Measurements from ENCODE around the gene OR51B4.
"Not testable (repeated sequence)": the region's sequence is repeated elsewhere in the genome, so short reads cannot be mapped to it uniquely, and the experiment has no call there.

OR51B4 gene, protein sequence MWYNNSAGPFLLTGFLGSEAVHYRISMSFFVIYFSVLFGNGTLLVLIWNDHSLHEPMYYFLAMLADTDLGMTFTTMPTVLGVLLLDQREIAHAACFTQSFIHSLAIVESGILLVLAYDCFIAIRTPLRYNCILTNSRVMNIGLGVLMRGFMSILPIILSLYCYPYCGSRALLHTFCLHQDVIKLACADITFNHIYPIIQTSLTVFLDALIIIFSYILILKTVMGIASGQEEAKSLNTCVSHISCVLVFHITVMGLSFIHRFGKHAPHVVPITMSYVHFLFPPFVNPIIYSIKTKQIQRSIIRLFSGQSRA

DNA sequence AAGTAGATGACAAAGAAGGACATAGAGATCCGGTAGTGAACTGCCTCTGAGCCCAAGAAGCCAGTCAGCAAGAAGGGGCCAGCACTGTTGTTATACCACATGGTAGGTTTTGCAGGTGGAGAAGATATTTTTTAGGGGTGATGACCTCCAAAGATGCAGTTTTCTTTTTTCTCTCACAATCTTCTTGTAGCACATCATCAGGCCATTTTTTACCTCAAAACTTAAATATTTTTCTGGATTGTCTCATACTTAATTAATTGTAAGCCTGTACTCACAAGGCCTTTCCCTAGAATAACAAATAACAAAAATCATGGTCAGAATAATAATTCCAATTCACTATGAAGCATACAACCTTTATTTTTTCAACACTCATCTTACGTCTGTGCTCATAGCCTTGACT, at the start of gene OR51B4:
Gene OR51B4, minus strand, starts transcription at position 101 of the 400 bp plus-strand sequence. Its CDS starts 0 bp downstream, at position 101.
- FAIRE-seq, result no peak
- DNase-seq (ENCODE audit: low spot score), result no peak

DNA sequence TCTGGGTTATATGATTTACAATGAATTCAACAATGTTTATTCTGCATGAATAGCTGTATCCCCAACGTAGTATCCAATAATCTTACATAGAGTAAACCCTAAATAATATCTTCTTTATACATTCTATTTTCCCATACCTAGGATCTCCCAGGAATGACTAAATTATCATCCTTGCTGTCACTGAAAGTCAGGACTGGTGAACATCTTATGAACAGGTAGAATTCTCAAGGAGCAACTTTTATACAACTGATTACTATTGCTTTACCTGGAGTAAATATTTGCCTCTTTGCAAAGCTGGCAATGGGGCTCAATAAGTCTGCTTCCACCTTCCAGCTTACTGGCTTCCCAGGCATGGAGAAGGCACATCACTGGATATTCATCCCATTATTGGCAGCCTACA, 49.5 kb upstream of the OR51B4 start, which contains the start of gene OR51B6:
Gene OR51B6, plus strand, starts transcription at position 301 of the 400 bp plus-strand sequence. Its CDS starts 0 bp downstream, at position 301.
- FAIRE-seq, result no peak
- DNase-seq (ENCODE audit: low spot score), result no peak

DNA sequence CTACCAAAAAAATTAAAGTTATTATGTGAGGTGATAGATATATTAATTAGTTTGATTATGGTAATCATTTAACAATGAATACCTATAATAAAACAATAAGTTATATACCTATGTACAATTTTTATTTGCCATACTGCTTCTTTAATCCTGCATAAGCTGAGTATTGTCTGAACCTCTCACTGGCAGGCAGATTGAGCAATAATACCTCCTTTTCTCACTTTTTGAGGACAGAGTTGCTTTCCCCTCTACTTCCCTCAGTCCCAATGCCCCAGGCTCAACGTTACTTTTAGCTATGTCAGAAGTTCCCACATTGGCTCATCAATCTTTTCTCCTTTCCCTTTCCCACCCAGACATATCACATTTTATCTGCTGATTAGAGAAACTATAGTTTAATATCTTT, 47.8 kb upstream of the OR51B4 start:
- FAIRE-seq (no peak), DNase-seq (ENCODE audit: low spot score) (no peak)

DNA sequence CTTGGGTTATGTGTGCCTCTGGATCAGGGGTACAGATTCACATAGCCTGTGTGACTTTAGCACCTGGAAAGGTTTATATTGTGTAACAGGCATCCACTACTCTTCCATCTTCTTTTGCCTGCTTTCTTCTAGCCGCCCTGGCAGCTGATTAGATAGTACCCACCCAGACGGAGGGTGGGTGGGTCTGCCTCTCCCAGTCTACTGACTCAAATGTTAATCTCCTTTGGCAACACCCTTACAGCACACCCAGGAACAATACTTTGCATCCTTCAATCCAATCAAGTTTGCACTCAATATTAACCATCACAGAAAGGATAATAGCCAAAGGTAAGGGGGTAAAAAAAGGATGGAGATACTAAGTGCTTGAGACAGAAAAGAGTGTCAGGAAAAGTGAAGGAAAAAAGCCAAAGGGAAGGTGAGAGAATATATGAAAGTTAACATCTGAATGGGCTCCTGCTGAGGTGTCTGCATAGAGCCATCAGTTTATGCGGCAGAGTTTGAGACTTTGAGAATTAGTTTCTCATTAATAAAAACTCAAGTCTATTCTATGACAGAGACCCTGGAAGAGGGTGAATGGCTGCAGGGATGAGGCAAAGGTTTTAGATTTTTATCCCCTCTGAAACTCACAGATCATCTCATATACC, 46.9 kb upstream of the OR51B4 start:
- FAIRE-seq, result no peak

GRCh38 chr11:5345831-5346230, 44.1 kb upstream of the OR51B4 start:
- FAIRE-seq (no peak), DNase-seq (ENCODE audit: low spot score) (no peak)

More for the DNA sequence above, 46.9 kb upstream of the OR51B4 start:
- DNase-seq (ENCODE audit: low spot score), result no peak

- no peak for FAIRE-seq
- DNase-seq (ENCODE audit: low spot score), result no peak
Observed at GRCh38 chr11:5343474-5344335, 42.0 kb upstream of the OR51B4 start, which contains the start of gene OR51B5. TSS of gene OR51B5 (minus strand) at chr11:5343524. CDS start at chr11:5343524, 0 bp downstream.

DNA sequence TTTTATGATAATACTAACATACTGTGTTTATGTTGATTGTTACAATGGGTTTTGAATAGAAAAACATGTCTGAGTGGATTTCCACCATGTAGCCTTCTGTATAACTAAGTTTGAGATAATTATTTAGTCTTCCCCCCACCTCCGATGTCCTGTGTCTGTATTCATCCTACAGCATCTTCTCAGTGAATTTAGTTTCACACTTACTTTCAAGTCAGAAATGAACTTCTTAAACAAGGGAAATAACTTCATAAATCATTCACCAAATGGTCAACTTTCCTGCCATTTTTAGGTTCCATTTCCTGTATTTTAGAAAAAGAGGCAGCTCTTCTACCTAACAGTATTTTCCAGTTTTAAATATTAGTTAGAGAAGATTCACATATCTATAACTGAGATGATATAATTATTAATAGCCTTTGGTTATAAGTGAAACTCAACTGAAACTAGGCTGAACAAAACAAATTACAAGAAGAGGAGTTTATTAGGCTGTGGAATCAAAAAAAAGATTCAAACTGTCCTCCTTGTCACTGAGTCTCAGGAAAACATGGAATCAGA, 38.1 kb upstream of the OR51B4 start:
- DNase-seq (ENCODE audit: low spot score) (no peak), FAIRE-seq (no peak)

- not testable (repeated sequence) for FAIRE-seq; DNase-seq (ENCODE audit: low spot score)
Observed at GRCh38 chr11:5337253-5337652, 35.5 kb upstream of the OR51B4 start.

GRCh38 chr11:5336331-5336730, 34.6 kb upstream of the OR51B4 start:
- FAIRE-seq, result no peak
- no peak for DNase-seq (ENCODE audit: low spot score)

- DNase-seq (ENCODE audit: low spot score) (no peak), FAIRE-seq (no peak)
Observed at GRCh38 chr11:5335170-5335569, 33.4 kb upstream of the OR51B4 start.

GRCh38 chr11:5324197-5324596, 22.5 kb upstream of the OR51B4 start, which contains the start of gene OR51B2:
TSS of gene OR51B2 (minus strand) at chr11:5324297. CDS start at chr11:5324297, 0 bp downstream.
- FAIRE-seq (no peak), DNase-seq (ENCODE audit: low spot score) (no peak)

DNA sequence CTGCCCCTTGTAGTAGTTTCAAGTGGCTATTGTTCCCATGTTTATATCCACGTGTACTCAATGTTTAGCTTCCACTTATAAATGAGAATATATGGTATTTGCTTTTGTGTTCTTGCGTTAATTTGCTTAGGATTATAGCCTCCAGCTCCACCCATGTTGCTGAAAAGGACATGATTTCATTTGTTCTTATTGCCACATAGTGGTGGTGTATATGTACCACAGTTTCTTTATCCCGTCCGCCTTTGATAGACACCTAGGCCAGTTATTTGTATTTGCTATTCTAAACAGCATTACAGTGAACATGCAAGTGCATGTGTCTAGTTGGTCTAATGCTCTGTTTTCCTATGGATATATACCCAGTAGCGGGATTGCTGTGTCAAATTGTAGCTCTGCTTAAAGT, 15.5 kb upstream of the OR51B4 start:
- DNase-seq (ENCODE audit: low spot score), result no peak
- no peak for FAIRE-seq

- DNase-seq (ENCODE audit: low spot score); FAIRE-seq: not testable (repeated sequence)
Observed at GRCh38 chr11:5313326-5314023, 11.7 kb upstream of the OR51B4 start.

DNA sequence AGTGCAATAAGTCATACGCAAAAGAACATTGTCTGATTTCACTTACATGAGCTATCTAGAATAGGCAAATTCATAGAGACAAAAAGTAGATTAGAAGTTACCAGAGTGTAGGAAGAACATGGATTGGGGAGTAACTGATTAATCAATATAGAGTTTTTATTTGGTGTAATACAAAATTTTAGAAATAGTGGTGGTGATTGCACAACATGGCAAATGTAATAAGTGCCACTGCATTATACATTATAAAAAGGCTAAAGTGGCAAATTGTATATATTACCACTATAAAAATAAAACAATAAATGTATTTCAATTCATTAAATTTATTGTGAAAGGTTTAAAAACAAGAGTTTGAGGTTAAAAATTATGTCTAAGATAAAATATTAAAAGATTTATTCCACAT, 8.7 kb upstream of the OR51B4 start:
- DNase-seq (ENCODE audit: low spot score), result no peak
- FAIRE-seq, result no peak

DNA sequence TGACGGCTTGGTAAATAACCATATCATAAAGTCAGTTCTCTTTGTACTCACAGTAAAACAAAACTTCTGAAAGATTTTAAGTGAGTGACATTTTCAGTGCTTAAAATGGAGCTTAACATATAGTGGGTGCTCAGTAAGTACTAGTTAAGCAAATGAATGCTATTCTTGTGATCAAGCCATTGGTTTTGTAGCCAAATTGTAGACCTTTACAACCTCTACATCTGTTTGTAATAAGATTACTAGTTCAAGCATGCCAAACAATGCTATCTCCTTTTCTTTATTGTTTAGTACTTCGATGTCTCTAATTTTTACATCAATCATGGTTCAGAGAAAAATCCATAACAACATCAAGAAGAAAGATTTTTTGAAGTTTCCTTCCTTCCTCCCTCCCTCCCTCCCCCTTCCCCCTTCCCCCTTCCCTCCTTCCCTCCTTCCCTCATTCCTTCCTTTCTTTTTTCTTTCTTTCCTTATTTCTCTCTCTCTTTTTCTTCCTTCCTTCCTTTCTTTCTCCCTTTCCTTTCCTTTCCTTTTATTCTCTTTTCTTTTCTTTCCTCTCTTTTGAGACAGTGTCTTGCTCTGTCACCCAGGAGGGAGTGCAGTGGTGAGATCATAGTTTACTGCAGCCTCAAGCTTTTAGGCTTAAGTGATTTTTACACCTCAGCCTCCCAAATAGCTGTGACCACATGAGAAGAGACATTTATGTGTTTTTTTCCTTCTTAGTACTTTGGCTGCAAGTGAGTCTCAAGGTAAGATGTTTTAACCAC, 5.7 kb upstream of the OR51B4 start:
- FAIRE-seq (no peak), DNase-seq (ENCODE audit: low spot score) (no peak)

- FAIRE-seq (no peak), DNase-seq (ENCODE audit: low spot score) (no peak)
Observed at GRCh38 chr11:5304046-5304445, 2.3 kb upstream of the OR51B4 start.

- DNase-seq (ENCODE audit: low spot score) (no peak), FAIRE-seq (no peak)
Observed at GRCh38 chr11:5303626-5304025, 1.9 kb upstream of the OR51B4 start.

DNA sequence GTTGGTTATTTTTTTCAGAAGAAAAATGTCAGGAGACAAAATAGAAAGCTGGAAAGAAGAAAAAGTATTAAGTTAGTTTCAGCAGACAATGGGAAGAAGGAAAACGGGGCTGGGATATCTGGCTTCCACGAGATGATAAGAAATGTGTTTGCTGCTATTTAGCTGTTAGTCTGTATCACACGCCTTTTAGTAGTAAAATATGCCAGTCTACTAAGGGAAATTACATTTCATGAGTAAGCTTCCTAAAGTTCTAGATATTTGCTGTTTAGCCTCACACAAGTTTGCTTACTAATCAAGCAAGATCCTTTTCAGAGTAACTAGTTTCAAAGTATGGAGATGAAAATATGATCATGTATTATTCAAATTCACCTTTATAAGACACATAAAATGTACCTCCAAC, 1.5 kb downstream of the OR51B4 start:
- no peak for FAIRE-seq
- DNase-seq (ENCODE audit: low spot score), result no peak

- no peak for FAIRE-seq
- no peak for DNase-seq (ENCODE audit: low spot score)
Observed at GRCh38 chr11:5298451-5298850, 3.3 kb downstream of the OR51B4 start.

- FAIRE-seq (no peak), DNase-seq (ENCODE audit: low spot score) (no peak)
Observed at GRCh38 chr11:5297721-5298323, 3.9 kb downstream of the OR51B4 start.

All from urothelium cell line (cell line).